Measurements from ENCODE around the gene PIP4P1. TPM values are rescaled to one million over a fixed set of nuclear protein-coding genes. Genes with fewer than 3 reads are reported as not detected.

PIP4P1 gene
- total and polyA plus RNA-seq, 10 of the 15 experiments (the other 5 are each of a cell fraction or from before 2014, with no cell fraction given) = 19.1 to 47.4 (median 39.7) TPM

DNA sequence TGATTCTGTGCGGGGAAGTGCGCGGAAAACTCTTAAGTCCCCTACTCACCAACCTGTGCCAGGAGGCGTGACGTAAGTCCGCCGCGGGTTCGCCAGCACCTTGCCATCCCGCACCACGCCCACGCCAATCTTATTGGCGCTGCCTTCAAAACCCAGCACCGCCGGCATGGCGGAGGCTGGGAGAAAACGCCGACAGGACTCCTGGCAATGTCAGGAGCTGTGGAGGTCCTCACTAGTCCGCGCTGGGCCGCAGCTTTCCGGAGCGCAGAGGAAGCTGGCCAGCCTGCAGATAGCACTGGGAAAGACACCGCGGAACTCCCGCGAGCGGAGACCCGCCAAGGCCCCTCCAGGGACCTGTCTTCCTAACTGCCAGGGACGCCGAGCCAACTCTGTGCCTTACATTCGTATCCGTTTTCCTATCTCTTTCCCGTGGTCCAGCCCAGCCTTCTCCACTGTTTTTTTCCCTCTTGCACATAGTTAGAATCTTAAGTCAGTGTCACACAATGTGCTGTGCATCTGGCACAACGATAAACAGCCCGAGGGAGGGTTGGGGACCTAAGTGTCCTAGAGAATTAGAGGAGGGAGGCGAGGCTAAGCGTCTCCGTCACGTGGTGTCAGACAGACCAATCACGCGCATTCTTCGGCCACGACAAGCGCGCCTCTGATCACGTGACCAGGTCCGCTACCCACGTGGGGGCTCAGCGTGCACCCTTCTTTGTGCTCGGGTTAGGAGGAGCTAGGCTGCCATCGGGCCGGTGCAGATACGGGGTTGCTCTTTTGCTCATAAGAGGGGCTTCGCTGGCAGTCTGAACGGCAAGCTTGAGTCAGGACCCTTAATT is 6.5 kb downstream of the PIP4P1 start, which contains the start of the genes APEX1 and OSGEP:
APEX1 (plus strand) TSS at position 711 of the 839 bp plus-strand sequence. CDS start 420 bp downstream, outside the sequence.
OSGEP (minus strand) TSS at position 297 of the 839 bp plus-strand sequence; CDS start at position 168, 129 bp downstream.
- ChIA-PET POLR2A (interaction anchor here (0.6 to 2.7 kb wide), 14 partner anchors 10 to 123 kb away, joined by 3 to 27 read pairs (median 5); partner anchors contain the start of genes CCNB1IP1, PARP2, PNP and TEP1), CTCF (interaction anchor here (0.7 to 4.7 kb wide), 7 partner anchors 15 to 219 kb away, joined by 3 to 48 read pairs (median 3); partner anchors contain the start of gene TEP1), SMC1A (ENCODE audit: uncharacterized antibody, unreplicated experiment) (interaction anchor here (0.9 to 3.0 kb wide), 11 partner anchors 18 to 127 kb away, joined by 3 to 27 read pairs (median 6); partner anchors contain the start of genes CCNB1IP1, PARP2 and TEP1), RAD21 (ENCODE audit: unreplicated experiment) (interaction anchor here (0.6 to 2.9 kb wide), 9 partner anchors 15 to 1057 kb away, joined by 3 to 17 read pairs (median 4); partner anchors contain the start of genes PARP2, PNP and TEP1)
- H3K9ac ChIP-seq (ENCODE audit: control insufficient read depth, insufficient read depth, low read length) = peak within 1 kb of the TSS; percentile 84
- peaks cover under 1% of the 10 kb centered on the region for H3K4me1 ChIP-seq (ENCODE audit: control insufficient read depth, insufficient read depth, low read length)
- H3K27me3 ChIP-seq (replicated peaks in 1 of 2; ENCODE audit: control insufficient read depth in 2 of 2, insufficient read depth in 2 of 2, low read length in 1 of 2) = no peaks in the 10 kb centered on the region
- BruUV-seq (replicated peaks) = no TSS peak
- peak within 1 kb of the TSS; percentile 83 for H3K4me3 ChIP-seq
- no peaks in the 10 kb centered on the region for H4K20me1 ChIP-seq (ENCODE audit: control insufficient read depth, insufficient read depth)
- H3K4me2 ChIP-seq (ENCODE audit: control insufficient read depth, insufficient read depth) = peak within 1 kb of the TSS; percentile 67
- FAIRE-seq (peak; percentile 98), ATAC-seq (peak; percentile 93), DNase-seq (ENCODE audit: low read depth, low spot score) (peak; percentile 99)
- no peaks in the 10 kb centered on the region for H3K9me3 ChIP-seq (replicated peaks; ENCODE audit: control insufficient read depth, insufficient read depth, low read length)
- H3K27ac ChIP-seq (ENCODE audit: control insufficient read depth, insufficient read depth) = peak within 1 kb of the TSS; percentile 98
- intact Hi-C loops (cut with micrococcal nuclease; ENCODE audit: unreplicated experiment) (loop anchor here (1.0 to 2.0 kb wide), 3 partner anchors 26 to 111 kb away; partner anchors contain the start of genes PARP2 and TEP1), in situ Hi-C loops (cut with MboI) (loop anchor here (5.0 kb wide), 1 partner anchor 37 kb away; no protein-coding TSS in a partner anchor)
- peak within 1 kb of the TSS; percentile 84 for H2AFZ ChIP-seq (ENCODE audit: control insufficient read depth, low read depth, low read length)
- H3K79me2 ChIP-seq (ENCODE audit: control insufficient read depth, insufficient read depth, low read length) = peaks cover 43% of the 10 kb centered on the region
- under 1% methylated on average over 56 of the region's 56 CpGs for WGBS (ENCODE audit: insufficient coverage, insufficient replicate concordance, low lambda C conversion rate, missing lambda C conversion rate)
- H3K36me3 ChIP-seq (ENCODE audit: control insufficient read depth in 2 of 2, insufficient read depth in 2 of 2, low read length in 1 of 2) = peaks cover 12 to 48% of the 10 kb centered on the region in 2 experiments
- TF ChIP-seq NR2C2 (IDR thresholded peaks at IDR 0.05; ENCODE audit: borderline replicate concordance, control insufficient read depth, insufficient read length, low read depth) (no peak), CHD2 (IDR thresholded peaks at IDR 0.05; ENCODE audit: borderline replicate concordance, low read depth, low read length) (peak; percentile 75), CHD1 (IDR thresholded peaks at IDR 0.05; ENCODE audit: low read depth, low read length) (no peak), TCF7 (IDR thresholded peaks at IDR 0.05; ENCODE audit: borderline replicate concordance) (0 out of 2 replicates have a peak, but pooled peaks have one; percentile 0), MEF2B (IDR thresholded peaks at IDR 0.05; ENCODE audit: partially characterized antibody, poor library complexity, severe bottlenecking) (peak; percentile 91), CHD4 (IDR thresholded peaks at IDR 0.05) (no peak)
- TF ChIP-seq, protein P1, sequence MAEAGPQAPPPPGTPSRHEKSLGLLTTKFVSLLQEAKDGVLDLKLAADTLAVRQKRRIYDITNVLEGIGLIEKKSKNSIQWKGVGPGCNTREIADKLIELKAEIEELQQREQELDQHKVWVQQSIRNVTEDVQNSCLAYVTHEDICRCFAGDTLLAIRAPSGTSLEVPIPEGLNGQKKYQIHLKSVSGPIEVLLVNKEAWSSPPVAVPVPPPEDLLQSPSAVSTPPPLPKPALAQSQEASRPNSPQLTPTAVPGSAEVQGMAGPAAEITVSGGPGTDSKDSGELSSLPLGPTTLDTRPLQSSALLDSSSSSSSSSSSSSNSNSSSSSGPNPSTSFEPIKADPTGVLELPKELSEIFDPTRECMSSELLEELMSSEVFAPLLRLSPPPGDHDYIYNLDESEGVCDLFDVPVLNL (IDR thresholded peaks at IDR 0.05; ENCODE audit: low read depth, low read length) = peak; percentile 74
- TF ChIP-seq, protein P2, sequence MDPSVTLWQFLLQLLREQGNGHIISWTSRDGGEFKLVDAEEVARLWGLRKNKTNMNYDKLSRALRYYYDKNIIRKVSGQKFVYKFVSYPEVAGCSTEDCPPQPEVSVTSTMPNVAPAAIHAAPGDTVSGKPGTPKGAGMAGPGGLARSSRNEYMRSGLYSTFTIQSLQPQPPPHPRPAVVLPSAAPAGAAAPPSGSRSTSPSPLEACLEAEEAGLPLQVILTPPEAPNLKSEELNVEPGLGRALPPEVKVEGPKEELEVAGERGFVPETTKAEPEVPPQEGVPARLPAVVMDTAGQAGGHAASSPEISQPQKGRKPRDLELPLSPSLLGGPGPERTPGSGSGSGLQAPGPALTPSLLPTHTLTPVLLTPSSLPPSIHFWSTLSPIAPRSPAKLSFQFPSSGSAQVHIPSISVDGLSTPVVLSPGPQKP (IDR thresholded peaks at IDR 0.05; ENCODE audit: low read depth, low read length) = no peak
- TF ChIP-seq, protein P3, sequence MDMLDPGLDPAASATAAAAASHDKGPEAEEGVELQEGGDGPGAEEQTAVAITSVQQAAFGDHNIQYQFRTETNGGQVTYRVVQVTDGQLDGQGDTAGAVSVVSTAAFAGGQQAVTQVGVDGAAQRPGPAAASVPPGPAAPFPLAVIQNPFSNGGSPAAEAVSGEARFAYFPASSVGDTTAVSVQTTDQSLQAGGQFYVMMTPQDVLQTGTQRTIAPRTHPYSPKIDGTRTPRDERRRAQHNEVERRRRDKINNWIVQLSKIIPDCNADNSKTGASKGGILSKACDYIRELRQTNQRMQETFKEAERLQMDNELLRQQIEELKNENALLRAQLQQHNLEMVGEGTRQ (IDR thresholded peaks at IDR 0.05; ENCODE audit: borderline replicate concordance, low read depth, low read length) = peak; percentile 100
- TF ChIP-seq, protein P4, sequence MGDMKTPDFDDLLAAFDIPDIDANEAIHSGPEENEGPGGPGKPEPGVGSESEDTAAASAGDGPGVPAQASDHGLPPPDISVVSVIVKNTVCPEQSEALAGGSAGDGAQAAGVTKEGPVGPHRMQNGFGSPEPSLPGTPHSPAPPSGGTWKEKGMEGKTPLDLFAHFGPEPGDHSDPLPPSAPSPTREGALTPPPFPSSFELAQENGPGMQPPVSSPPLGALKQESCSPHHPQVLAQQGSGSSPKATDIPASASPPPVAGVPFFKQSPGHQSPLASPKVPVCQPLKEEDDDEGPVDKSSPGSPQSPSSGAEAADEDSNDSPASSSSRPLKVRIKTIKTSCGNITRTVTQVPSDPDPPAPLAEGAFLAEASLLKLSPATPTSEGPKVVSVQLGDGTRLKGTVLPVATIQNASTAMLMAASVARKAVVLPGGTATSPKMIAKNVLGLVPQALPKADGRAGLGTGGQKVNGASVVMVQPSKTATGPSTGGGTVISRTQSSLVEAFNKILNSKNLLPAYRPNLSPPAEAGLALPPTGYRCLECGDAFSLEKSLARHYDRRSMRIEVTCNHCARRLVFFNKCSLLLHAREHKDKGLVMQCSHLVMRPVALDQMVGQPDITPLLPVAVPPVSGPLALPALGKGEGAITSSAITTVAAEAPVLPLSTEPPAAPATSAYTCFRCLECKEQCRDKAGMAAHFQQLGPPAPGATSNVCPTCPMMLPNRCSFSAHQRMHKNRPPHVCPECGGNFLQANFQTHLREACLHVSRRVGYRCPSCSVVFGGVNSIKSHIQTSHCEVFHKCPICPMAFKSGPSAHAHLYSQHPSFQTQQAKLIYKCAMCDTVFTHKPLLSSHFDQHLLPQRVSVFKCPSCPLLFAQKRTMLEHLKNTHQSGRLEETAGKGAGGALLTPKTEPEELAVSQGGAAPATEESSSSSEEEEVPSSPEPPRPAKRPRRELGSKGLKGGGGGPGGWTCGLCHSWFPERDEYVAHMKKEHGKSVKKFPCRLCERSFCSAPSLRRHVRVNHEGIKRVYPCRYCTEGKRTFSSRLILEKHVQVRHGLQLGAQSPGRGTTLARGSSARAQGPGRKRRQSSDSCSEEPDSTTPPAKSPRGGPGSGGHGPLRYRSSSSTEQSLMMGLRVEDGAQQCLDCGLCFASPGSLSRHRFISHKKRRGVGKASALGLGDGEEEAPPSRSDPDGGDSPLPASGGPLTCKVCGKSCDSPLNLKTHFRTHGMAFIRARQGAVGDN (IDR thresholded peaks at IDR 0.05) = peak; percentile 71
